NCI-H1694 (cell line): ENCODE results near the gene FCHSD2.
"Not testable (repeated sequence)": the region's sequence is repeated elsewhere in the genome, so short reads cannot be mapped to it uniquely, and the experiment has no call there.

Experiments
- DNase-seq: peaks from one replicate; lab custom pipeline; 2025; lab: John Stamatoyannopoulos, UW

The FCHSD2 gene

GRCh38 chr11:72867970-72868369 is 274.1 kb downstream of the FCHSD2 start:
- DNase-seq, result no peak

DNA sequence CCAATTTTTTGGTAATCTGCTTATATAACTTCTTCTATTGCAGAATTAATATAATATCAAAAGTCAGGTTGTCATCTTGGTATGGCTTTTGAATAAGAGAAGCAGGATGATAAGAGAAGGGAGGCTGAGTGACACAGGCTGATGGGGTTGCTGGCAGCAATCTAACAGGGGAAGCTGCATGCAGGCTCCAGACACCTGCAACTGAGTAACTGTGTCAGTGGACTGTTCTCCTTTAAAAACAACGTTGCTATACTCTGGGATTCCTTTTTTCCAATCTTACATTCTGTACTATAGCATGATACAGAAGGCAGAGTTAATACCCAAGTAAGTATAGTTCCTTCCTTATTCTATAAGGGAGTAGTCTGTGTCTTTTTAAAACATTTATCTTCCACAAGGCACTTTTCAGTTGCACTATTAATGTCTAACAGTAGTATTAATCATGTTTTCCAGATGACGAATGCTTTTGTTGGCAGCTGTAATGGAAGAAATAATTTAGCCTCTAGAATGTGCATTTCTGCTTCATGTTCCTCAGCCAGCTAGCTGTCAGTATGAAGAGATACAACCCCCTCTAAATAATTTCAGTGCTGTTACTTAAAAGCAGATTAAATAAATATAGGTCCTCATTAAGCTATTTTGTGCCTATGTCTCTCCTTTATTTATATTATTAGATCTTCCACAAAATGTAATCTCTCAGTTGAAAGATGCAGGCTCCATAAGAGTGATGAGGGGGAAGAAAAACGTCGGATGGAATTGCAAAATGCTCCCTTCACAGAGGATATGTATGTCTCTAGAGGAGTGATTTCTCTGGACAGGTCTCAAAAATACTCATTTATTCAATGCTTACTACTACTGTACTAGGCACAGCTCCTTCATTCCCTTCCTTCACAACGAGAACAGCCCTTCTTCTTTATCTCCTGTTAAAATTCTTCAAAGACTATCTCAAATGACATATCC is 277.1 kb downstream of the FCHSD2 start:
- no peak for DNase-seq

- DNase-seq, result no peak
These were observed 278.2 kb downstream of the FCHSD2 start for GRCh38 chr11:72863916-72864315.

GRCh38 chr11:72863091-72863490 is 279.0 kb downstream of the FCHSD2 start:
- DNase-seq, result no peak

- no peak for DNase-seq
These were observed 281.5 kb downstream of the FCHSD2 start for GRCh38 chr11:72860592-72860991.

DNA sequence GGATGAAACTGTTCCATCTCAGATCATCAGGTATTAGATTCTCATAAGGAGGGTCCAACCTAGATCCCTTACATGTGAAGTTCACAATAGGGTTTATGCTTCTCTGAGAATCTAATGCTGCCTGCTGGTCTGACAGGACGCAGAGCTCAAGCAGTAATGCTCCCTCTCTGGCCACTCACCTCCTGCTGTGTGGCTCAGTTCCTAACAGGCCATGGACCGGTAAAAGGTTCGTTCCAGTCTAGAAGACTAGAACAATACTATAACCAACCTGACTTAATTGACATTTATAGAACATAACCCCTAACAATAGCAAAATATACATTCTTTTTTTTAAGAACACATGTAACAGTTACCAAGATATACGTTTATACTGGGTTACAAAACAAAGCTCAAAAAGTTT is 282.1 kb downstream of the FCHSD2 start:
- DNase-seq, result no peak

DNA sequence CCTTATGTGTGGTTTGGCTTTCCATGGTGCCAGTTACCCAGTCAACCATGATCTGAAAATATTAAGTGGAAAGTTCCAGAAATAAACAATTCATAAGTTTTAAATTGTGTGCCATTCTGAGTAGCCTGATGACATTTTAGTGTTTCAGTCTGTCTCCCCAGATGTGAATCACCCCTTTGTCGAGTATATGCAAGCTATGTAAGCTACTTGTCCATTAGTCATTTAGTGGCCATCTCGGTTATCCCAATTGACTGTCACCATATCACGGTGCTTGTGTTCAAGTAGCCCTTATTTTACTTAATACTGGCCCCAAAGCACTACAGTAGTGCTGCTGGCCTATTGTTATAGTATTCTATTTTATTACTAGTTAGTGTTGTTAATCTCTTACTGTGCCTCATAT is 283.0 kb downstream of the FCHSD2 start:
- no peak for DNase-seq

- DNase-seq, result not testable (repeated sequence)
These were observed 283.9 kb downstream of the FCHSD2 start for GRCh38 chr11:72858267-72858666.

DNA sequence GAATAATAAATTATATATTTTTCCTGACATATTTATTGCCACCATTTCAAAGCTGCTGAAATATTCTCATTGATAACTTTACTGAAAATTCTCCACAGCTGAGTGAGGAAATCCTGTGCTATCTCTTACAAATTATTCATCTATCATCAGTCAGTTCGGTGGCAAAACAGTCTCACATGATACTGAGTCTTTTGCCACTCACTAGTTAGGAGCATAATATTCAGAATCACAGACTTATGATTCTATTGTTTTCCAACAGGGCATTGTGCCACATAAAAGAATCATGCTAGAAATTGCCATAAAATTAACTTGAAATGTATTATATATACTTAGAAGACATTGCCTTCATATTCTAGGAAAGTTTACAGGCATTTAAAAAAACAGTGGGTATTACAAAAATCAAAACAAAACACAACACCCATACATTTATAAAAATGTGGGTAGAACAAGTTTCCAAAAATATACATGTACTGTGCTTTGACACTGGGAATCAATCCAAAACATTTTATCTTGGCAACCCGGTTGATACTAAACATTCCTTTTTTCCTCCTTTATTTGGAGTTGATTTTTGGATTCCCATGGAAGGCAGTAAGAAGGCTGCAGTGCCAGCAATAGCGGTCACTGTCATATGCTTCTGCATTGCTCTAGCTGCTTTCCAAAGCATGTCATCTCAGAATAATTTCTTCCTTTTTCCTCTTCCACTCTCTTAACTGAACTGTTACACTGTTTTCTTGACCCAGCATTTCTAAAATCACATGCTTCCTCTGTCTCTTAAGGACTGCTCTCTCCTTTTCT is 285.4 kb downstream of the FCHSD2 start:
- no peak for DNase-seq

- DNase-seq, result no peak
These were observed 286.1 kb downstream of the FCHSD2 start for GRCh38 chr11:72856065-72856464.

DNA sequence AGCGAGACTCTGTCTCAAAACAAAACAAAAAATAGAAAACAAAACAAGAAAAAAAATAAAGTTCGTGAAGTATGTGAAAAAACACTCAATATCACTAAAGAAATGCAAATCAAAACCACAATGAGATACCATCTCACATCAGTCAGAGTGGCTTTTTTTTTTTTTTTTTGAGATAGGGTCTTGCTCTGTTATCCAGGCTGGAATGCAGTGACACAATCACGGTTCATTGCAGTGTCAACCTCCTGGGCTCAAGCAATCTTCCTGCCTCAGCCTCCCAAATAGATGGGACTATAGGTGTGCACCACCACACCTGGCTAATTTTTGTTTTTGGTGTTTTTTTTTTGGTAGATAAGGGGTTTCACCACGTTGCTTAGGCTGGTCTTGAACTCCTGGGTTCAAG is 290.4 kb downstream of the FCHSD2 start:
- no peak for DNase-seq

GRCh38 chr11:72850832-72851231 is 291.3 kb downstream of the FCHSD2 start:
- no peak for DNase-seq

- DNase-seq, result peak; percentile 12
These were observed 293.2 kb downstream of the FCHSD2 start for GRCh38 chr11:72848846-72849466.

GRCh38 chr11:72844356-72844755 is 297.8 kb downstream of the FCHSD2 start:
- DNase-seq, result no peak

GRCh38 chr11:72842653-72843330 is 299.3 kb downstream of the FCHSD2 start:
- no peak for DNase-seq

DNA sequence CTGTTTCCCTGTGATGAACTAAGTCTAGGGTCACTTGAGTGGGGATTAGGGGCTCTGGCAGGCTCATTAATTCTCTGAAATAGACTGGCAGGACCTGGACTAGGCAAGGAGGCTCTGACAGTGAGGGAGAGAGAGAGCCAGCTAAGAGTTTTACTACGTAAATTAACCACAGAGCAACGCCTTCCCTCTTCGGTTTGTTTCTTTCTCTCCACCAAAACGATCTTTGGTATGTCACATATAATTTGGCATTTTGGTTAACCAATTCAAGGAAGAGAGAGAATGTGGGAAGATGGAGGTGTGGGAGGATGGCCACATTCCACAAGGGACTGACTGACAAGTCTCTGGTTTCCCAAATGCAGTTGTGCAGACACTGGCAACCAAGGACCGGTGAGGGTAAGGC is 300.0 kb downstream of the FCHSD2 start:
- no peak for DNase-seq

DNA sequence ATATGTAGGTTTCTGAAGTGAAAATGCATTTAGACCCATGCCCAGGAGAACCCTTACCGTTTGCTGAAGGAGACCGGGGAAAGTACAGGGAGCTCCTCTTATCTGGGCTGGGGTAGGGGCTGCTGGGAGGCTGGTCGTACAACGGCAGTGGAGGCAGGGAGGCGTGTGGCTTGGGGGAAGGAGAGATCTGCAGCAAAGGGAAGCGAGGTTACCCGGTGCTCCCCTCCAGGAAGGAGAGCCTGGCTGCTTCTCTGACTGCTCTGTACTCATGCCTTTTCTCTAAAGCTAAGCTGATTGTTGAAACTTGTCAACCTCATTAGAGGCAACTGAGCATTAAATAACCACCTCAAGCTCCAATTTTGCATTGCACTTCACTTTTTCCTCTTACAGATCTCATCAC is 300.7 kb downstream of the FCHSD2 start:
- no peak for DNase-seq

DNA sequence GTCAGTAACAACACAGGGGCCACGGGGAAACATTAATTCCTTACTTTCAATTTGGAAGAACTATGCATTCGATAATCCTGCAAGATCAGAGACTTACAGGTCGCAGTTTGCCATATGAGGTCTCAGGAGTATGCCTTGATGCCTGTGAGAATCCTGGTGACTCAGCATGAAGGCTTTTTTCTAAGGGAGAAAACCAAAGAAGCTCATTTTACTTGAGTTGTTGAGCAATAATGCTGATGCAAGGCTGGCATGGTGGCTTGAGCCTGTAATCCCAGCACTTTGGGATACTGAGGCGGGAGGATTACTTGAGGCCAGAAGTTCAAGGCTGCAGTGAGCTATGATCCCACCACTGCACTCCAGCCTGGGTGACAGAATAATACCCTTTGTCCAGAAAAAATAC is 301.3 kb downstream of the FCHSD2 start:
- DNase-seq, result no peak

DNA sequence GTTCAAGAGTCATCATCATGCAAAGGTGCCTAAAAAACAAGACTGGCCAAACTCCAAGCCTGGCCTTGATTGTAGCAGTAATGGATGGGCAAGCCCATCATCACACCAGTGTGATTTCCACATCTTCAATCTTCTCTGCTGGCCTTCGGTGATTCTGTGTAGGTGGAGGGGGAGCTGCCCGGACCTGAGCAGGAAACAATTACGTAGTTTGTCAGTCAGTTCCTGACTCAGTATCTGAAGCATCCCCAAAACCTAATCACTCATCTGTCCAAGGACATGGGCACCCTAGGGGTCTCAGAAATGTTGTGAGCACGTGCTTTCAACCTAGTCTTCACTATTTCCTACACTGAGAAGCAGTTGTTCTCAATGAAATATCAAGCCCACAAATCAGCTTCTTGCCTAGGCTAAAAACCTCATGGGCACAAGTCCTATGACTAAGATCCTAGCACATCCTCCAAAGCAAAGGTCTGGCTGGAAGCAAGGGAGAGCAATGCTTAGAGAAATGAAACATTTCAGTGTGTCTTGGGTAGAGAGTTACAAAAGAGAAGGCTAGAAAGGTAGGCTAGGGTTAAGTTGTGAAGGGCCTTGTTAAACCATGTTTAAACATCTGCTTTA is 303.3 kb downstream of the FCHSD2 start:
- DNase-seq, result no peak

- DNase-seq, result no peak
These were observed 306.0 kb downstream of the FCHSD2 start for GRCh38 chr11:72836111-72836510.

DNA sequence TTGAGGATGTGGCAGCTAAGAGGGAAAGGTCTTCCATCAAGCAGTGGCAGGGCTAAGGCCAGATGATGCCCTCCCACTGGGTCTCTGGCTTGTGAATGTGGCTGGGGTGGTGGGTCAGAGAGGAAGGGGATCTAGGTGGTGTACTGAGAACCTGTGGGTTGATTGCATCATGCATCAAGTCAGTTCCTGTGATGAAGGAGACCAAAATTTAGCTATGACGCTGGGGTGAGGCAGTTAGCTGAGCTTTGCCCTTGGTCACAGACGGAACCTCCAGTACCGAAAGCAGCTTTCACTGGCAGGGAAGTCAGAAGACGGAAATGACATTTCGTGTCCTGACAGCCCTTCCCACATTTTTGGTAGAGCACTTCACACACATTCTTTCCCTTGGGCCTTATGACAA is 307.2 kb downstream of the FCHSD2 start:
- no peak for DNase-seq
